Cardiac fibroblast (primary cell): ENCODE data around the gene KIRREL1.

Experiments used
- DNase-seq, 2 donors: peaks; one replicate each; pipeline versions ENCODE4 v3.0.0 to v3.0.0-alpha.2; 2010; ENCODE audit warnings: low read depth in 2 of 2
- H3K4me3 ChIP-seq, 2 donors: replicated peaks in 1 of 2; 1 replicate in 1 of 2; 2 replicates in 1 of 2; pipeline ENCODE4 v1.5.1; 2011; ENCODE audit warnings: low read depth in 2 of 2, low read length in 2 of 2, mild to moderate bottlenecking in 2 of 2, moderate library complexity in 1 of 2
- TF ChIP-seq, protein P1 (sequence below): IDR thresholded peaks from one replicate; pipeline ENCODE4 v1.5.1; 2011; ENCODE audit warnings: low read depth, mild to moderate bottlenecking, low read length, inconsistent platforms

KIRREL1 gene

DNA sequence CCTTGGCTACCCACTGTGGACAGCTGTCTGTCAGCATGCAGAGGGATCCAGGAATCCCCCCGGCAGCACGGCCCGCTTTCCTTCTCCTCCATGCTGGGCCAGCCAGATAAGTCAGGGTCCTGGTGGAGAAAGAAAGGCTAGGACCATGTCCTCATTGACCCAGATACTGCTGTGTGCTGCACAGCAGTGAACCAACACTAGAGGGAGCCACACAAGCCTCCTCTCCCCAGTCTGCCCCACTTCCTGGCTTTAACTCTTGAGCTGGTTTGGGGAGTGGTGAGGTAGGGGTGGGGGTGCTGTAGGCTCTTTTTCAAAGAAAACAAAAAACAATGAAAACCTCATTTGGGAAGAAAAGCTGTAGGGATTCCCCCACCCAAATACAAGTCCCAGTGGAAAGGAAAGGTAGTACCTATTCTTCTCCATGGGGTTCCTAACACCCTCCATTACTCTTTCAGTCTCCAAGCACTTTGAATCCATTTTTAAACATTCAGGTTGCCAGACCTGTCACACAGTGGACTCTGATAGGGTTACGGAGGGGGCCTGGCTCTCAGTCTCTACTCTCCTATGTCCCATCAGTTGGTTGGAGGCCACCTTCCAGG, 102.4 kb downstream of the KIRREL1 start:
- H3K4me3 ChIP-seq, result no peak overlapping the region
- TF ChIP-seq, protein P1, sequence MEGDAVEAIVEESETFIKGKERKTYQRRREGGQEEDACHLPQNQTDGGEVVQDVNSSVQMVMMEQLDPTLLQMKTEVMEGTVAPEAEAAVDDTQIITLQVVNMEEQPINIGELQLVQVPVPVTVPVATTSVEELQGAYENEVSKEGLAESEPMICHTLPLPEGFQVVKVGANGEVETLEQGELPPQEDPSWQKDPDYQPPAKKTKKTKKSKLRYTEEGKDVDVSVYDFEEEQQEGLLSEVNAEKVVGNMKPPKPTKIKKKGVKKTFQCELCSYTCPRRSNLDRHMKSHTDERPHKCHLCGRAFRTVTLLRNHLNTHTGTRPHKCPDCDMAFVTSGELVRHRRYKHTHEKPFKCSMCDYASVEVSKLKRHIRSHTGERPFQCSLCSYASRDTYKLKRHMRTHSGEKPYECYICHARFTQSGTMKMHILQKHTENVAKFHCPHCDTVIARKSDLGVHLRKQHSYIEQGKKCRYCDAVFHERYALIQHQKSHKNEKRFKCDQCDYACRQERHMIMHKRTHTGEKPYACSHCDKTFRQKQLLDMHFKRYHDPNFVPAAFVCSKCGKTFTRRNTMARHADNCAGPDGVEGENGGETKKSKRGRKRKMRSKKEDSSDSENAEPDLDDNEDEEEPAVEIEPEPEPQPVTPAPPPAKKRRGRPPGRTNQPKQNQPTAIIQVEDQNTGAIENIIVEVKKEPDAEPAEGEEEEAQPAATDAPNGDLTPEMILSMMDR, result peak; percentile 95
- peak; percentile 51 to 53 for DNase-seq

DNA sequence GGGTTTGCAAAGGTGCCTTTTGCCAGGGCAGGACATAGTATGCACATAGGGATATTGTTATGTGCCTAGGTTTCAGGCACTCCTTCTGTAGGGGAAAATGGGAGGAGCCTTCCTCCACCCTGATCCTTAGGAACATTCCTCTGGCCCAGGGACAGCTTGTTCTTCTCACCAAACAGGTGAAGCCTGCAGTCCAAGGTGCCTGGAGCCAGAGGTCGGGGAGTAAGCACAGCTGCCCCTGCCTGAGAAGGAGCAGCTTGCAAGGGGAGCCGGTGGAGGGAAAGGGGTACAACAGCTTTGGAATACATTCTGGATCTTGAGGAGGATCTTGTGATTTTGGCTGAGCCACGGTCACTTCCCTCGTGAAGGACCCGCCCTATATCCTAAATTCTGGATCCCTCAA, 104.8 kb downstream of the KIRREL1 start:
- no peak for DNase-seq
- no peak overlapping the region for H3K4me3 ChIP-seq
- TF ChIP-seq, protein P1, result no peak

DNA sequence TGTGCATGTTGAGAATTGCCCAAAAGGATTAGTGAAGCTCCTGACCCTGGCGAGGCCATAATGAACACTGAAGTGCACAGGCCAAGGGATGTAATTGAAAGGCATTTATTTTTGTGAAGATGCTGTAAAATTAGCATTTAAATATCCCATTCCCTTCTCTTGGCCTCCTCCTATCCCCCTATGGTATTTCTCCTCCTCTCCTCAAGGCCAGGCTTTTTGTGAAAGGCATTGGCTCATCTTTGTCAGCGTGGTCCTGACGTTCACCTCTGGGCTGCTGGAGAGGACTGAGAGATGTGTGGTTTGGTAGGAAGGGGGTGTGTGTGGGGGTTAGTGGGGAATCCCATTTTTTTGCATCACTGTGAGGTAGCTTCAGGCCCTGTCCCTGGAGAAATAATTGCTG, 105.7 kb downstream of the KIRREL1 start:
- DNase-seq, result no peak
- H3K4me3 ChIP-seq, result no peak overlapping the region
- TF ChIP-seq, protein P1, result no peak

GRCh38 chr1:158100498-158100897, 107.1 kb downstream of the KIRREL1 start:
- H3K4me3 ChIP-seq, result no peak overlapping the region
- DNase-seq, result no peak
- TF ChIP-seq, protein P1, result no peak

DNA sequence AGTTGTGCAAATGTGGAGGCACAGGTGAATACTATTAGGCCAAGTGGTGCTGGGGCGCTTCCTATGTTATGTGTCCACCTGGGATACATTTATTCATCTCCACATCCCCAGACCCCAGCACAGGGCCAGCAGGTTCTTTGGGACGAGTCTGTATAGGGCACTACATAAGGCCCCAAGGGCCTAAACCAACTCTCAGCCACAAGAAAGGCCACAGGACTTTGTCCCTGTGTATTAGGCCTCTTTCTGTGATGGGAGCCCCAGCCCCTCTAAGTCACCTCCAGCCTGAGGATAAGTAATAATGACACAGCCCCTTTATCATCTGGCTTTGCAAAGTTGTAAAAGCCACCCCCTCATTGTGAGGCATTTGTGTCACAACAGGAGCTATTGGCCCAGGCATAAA, 108.0 kb downstream of the KIRREL1 start:
- no peak for DNase-seq
- H3K4me3 ChIP-seq, result no peak overlapping the region
- TF ChIP-seq, protein P1, result no peak

DNA sequence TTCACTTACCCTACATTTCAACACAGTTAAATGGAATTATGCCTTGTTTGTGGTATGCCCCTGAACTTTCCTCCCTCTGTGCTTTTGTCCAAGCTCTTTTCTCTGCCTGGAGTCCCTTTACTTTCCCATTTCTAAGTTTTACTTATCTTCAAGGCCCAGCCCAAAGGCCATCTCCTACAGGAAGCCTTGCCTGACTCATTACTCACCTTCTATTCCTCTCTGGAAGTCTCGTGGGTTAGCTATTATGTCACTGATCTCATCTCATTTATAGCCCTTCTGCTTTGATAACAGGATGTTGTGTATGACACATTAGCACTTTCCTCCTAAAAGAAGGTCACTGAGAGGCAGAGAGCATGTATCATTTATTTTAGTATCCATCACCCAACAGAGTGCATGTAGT, 108.5 kb downstream of the KIRREL1 start:
- peak in 1 of 2 donors; percentile 54 for DNase-seq
- TF ChIP-seq, protein P1, result no peak
- H3K4me3 ChIP-seq, result no peak overlapping the region

- no peak overlapping the region for H3K4me3 ChIP-seq
- no peak for DNase-seq
- TF ChIP-seq, protein P1, result no peak
Measured at GRCh38 chr1:158102881-158103674, 109.6 kb downstream of the KIRREL1 start.
